Stimulated activated CD8-positive, alpha-beta memory T cell treated with anti-CD3 and anti-CD28 coated beads, Interleukin-15, amount 100 ng/mL, for 4 hours (primary cell): ENCODE data around the gene CYB561A3.

Experiments used
- DNase-seq, 2 donors: peaks; one replicate each; pipeline ENCODE4 v3.0.0-alpha.2; 2020; ENCODE audit warnings: low read depth in 2 of 2

CYB561A3 gene

DNA sequence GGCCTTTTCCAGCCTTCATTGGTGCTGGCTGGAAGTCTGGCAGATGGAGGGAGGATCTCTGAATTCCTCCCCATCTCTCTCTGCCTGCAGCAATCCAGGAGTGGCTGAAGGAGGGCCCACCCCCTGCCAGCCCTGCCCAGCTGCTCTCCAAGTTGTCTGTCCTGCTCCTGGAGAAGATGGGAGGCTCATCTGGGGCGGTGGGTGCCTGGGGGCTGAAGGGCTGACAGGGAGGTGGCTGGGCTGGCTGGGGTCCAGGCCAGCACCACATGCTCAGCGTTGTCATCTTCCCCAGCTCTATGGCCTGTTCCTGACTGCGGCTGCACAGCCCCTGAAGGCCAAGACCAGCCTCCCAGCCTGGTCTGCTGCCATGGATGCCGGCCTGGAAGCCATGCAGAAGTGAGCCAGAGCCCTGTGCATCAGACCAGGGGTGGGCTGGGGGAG, 16.5 kb downstream of the CYB561A3 start:
- no peak for DNase-seq

GRCh38 chr11:61343792-61344745, 17.6 kb downstream of the CYB561A3 start:
- no peak for DNase-seq

DNA sequence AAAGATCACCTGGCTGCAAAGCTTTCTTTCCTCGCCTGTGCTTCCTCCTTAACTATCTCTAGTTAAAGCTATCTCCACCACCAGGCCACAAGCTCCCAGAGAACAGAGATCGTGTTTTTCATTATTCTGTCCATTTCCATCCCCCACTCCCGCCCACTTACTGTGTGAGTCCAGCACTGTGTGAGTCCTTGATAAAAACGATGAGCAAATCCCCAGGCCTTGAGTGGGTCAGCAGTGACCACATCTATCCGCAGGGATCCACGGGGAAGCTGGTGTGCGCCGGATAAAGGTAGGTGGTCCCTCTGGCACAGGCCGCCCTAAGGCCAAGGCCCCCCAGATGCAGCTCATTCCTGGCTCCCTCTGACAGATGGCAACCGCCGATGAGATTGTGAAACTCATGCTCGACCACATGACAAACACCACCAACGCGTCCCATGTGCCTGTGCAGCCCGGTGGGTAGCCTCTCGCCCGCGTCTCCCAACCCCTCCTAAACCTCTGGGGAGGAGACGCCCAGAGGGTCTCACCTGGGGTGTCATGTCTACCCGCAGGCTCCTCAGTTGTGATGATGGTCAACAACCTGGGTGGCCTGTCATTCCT, 19.4 kb downstream of the CYB561A3 start:
- no peak for DNase-seq

GRCh38 chr11:61341706-61342105, 20.0 kb downstream of the CYB561A3 start:
- DNase-seq = no peak

DNA sequence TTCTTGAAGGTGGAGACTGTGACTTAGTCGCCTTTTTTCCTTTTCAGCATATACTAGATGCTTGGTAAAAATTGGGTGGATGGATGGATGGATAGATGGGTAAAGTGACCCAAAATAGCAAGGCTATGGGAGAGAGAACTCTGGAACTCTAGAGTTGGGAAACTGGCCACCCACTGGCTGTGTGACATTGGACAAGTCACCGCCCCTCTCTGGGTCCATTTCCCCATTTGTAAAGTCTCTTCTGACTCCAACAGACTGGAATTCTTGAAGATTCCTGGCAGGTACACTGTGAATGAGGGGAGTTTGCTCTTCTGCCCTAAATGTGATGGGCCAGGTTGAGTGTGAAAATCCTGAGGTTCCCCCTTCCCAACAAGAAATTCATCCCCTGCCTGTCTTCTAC, 20.7 kb downstream of the CYB561A3 start:
- no peak for DNase-seq

DNA sequence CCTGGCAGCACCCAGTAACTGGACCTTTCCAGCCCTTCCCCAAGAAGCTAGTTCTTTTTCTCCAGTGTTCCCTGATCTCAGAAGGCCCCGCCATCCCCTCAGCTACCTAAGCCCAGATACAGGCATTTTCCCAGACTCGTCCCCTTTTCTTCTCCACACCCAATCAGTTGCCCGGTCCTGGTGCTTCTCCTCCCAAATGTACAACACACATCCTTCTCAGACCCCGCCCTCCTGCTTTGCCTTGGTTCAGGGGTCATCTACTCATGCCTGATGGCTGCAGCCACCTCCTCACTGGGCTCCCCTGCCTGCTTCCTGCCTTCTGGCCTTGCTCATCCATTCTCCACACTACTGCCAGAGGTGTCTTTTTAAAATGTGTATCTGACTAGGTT, 22.2 kb downstream of the CYB561A3 start:
- no peak for DNase-seq

- DNase-seq = no peak
These were observed 22.7 kb downstream of the CYB561A3 start for GRCh38 chr11:61338783-61339489.

DNA sequence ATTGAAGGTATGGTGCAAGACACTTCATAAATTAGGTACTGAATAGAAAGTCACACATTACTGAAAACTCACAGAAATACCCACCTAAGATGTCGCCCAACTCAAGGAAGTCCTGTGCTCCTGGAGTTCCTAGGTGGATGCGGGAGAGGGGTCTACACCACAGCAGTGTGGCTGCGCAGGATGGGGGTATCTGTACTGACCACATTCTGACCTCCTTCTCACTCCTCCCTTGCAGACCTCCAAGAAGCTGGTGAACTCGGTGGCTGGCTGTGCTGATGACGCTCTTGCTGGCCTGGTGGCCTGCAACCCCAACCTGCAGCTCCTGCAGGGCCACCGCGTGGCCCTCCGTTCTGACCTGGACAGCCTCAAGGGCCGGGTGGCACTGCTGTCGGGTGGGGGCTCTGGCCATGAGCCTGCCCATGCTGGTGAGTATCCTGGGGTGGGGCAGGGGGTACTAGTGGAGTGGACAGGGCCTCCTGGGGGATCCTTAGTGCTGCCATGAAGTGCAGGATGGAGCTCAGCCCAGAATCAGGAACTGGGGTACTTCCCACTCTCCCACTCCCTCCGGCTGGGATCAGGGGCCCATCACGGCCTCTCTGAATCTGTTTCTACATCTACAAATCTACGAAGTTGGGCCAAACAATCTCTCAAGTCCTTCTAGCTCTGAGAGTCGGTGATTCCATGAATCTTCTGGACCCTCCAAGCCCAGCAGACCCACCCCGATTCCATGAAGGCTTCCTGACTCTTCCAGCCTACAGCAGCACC, 23.8 kb downstream of the CYB561A3 start:
- no peak for DNase-seq

DNA sequence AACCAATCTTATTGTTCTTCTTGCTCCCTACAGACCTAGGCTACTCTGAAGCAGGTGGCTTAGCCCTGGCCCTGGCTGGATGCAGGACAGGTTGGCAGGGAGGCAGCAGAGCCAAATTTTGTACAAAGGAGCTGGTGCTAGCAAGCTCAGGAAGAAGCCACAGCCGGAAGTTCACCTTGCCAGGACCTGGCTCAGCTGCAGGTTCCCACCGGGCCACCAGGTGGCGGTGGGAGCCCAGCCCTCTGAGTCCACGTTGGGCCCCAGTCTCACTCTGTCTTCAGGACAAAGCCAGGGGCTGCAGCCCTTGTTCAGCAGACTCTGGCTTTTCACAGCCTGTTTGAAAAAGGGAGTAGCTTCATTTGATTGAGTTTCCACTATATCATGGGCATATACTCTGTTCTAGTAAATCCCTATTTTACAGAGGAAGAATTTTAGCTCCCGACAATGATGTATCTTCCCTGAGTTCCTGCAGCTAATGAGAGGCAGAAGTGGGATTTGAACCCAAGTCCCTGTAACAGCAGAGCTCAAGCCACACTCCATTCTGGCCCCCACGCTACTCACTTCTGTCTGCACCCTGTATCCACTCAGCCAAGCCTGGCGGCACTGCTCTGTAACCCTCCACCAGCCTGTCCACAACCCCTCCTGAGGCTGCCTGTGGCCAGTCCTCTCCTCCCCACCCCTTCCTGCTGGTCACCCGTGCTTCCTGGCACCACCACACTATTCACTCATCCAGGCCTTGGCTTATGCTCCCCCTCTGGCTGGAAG, 25.3 kb downstream of the CYB561A3 start:
- DNase-seq = peak; percentile 46 to 60

- DNase-seq = no peak
These were observed 26.3 kb downstream of the CYB561A3 start for GRCh38 chr11:61335355-61335710.

DNA sequence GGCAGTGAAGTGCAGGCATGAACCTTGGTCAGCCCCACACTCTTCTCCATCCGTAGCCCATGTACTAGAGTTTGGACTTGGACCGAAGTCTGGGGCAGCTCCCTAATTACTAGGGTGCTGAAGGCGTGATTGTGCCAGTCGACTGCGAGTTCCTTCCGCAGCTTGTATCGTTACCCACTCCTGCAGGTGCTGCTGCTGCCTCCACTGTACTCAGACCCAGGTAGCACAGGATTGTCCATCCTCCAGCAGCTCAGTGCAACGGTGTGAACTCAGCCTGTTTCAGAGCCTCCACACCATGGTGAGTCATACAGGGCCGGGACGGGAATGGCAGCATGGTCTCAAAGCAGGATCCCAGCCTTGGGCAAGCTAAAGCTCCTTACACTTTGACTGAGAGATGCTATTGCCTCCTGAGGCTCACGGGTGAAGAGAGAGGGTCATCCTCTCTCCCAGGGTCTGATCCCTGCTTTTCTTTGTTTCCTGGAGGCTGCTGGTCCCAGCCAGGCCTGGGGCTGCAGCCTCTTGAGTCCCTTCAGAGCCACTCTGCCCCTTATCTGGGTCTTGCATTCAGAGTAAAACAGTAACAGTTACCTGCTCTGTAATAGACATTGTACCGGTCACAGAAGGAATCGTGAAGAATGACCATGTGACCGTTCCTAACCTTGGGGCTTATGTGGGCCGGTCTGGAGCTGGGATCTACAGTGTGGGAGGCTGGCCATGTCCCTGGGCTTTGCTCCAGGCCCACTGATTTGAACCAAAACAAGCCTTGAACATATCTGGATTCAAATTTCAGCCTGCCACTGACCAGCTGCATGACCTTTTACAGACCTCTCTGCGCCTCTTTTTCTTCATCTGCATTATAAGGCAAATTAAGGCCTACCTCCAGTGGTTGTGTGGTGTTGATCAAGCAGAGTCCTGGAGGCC, 27.0 kb downstream of the CYB561A3 start:
- no peak for DNase-seq

DNA sequence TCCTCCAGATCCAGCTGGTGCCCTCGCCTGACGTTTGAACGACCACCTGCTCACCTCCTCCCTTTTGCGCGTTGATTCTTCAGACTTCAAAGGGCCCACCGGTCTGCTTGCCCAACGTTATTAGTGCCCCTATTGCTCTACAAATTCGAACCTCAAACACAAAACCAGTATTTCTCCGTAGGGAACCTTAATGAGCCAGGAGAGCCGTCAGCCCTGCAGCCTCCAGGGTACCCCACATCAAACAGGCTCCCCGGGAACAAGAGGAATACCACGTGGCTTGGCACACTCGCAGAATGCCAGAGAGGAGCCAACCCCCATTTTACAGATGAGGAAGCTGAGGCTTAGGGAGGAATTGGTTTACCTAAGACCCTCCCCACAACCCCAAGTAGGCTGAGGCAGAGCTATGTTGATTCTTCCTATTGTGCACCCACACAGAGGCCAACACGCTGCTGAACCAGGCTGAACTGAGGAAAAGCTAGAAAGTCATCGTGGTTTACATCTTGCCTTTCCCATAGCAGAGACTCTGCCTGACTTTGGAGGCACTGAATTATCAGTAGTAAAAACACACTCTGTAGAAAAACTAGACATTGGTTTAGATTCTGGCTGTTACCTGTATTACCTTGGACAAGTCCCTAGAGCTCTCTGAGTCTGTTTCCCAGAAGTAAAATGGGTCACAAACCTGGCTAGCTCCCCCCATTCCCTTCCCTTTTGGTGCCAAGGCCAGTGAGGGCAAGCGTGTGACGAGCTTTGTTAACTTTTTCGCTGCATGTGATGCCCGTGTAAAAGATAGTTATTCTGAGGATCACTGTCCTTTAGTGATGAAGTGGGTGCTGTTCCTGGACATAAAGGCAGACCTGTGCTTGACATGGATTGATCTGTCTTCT, 27.9 kb downstream of the CYB561A3 start:
- DNase-seq = peak in 1 of 2 donors; percentile 2

DNA sequence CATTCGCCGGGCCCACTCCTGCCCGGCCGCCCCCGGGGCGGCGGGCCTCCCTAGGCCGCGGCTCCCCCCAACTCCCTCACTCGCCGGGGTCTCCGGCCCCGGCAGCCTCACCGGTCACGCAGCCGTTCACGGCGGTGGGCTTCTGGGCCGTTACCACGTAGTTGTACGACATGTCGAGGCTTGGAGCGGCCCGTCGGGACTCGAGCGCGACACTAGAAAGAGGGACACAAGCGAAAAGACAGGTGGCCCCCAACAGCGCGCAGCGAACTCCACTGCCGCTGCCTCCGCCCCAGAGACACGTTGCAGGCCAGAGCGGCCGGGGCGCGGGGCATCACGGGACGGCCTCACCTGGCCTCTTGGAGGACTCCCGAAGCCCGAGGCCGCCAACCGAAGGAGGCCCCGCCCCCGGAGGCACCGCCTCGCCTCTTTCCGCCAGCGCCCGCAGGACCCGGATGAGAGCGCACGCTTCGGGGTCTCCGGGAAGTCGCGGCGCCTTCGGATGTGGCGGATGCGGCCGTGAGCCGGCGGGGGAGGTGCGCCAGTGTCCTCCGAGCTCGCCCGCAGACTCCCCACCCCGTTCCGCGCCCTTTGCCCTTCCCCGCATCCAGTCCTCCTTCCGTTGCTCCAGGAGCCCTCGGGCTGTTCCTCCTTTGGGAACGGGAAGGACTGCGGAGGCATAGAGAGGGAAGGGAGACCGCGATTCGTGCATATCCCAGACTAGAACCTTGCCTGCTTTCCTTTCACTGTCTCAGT, 28.7 kb downstream of the CYB561A3 start, which contains the start of the genes DDB1 and TKFC:
Gene DDB1 (minus strand): TSS at position 309 of the 753 bp plus-strand sequence. CDS start 137 bp downstream, at position 172.
Gene TKFC (plus strand): TSS at position 432 of the 753 bp plus-strand sequence. CDS start 1,501 bp downstream, outside the sequence.
- DNase-seq = peak; percentile 93 to 94

DNA sequence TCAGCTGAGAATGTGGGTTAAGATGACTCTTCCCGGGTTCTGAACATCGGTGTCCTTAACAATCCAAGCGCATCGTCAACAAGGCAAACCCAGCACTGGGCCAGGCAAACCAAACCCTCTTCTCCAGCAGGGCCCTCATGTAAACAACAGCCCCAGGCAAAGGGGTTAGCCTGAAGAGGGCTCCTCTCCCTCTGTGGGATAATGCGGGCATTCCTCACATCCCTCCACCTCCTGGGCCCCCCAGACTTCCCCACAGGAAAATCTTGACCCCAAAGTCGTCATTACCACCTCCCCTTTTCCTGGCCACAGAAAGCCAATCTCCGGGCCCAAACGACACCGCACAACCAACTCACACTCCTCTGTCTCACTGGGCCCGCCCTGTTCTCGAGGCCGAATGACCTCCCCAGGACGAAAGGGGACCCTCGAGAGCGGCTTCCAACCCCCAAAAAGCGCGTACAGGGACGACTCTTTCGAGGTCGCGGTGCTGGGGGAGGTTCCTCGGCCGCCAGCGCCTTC, 29.3 kb downstream of the CYB561A3 start:
- DNase-seq = no peak

- no peak for DNase-seq
These were observed 30.0 kb downstream of the CYB561A3 start for GRCh38 chr11:61331651-61332050.

DNA sequence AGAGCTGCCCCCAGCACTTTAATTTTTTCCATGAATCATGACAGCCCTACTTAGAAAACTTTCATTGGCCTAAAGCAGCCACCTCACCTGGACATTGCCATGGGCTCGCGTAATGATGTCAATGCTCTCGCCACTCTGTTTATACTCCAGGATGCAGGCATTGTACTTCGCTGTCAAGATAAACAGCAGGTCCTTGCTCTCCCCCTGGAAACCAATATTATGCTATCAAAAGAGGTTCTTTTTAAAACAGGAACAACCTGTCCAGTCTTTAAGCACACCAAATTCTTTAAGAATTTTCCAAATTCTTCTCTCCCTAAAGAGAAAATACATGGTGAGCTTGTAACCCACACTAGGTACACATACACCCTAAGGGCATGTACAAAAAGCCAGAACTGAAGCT, 31.8 kb downstream of the CYB561A3 start:
- no peak for DNase-seq

DNA sequence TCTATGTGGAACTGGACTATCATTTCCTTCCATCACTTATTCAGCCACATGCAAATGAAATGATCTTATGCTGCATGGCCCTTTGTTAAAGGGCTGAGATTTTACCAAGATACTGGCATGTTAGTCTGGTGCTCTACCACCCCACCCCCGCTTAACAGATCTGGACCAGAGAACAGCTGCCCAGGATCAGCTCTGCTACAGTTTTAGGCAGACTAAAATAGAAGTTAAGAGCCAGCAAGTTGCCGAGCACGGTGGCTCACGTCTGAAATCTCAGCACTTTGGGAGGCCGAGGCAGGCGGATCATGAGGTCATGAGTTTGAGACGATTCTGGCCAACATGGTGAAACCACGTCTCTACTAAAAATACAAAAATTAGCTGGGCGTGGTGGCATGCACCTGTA, 33.3 kb downstream of the CYB561A3 start:
- no peak for DNase-seq

GRCh38 chr11:61327669-61328071, 34.0 kb downstream of the CYB561A3 start:
- DNase-seq = no peak
